ENCODE results near the gene DNPH1. TPM values are rescaled to one million over a fixed set of nuclear protein-coding genes. Genes with fewer than 3 reads are reported as not detected.

DNPH1 gene
- total and polyA plus RNA-seq, 2 experiments from 2014 or later = 29.2 to 50.0 TPM

DNA sequence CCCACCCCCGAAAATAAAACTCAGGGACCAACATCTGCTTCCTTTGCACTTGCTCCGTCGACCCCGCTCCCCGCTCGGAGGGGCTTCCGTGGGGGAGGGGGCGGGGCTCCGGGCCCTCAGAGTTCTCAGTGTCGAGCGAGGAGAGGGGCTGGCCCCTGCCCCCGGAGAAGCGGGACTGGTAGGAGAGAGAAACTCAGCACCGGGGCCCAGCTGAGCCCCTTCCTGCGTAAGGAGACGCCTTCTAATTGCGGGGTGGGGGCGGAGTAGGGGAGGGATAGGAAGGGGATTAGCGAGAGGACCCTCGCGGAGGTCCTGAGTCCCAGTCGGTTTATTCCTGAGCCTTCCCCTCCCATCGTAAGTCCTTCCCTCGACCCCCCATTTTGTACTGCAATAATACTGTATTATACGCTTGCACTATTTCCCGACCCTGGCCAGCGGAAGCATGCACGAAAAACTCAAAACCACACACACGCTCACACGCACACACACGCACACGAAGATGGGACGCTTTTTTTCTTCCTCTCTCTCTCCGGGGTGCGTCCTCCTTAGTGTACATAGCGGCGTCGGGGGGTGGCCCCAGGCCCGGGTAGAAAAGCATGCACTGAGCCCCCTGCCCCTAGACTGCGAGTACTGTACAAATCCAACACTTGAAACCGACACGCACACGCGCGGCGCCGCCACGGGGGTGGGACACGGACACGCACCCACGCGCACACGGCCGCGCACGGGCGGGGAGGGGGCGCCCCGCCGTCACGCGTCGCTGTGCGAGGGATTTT is 46.7 kb upstream of the DNPH1 start:
- peaks cover 25% of the 10 kb centered on the region for H3K4me1 ChIP-seq (ENCODE audit: insufficient read depth)
- TF ChIP-seq ZNF331 (CRISPR knock-in tag; IDR thresholded peaks at IDR 0.05; ENCODE audit: low read depth) (no peak), EZH2phosphoT487 (IDR thresholded peaks at IDR 0.05; ENCODE audit: unreplicated experiment) (no peak), EZH2 (IDR thresholded peaks at IDR 0.05; ENCODE audit: low read depth, unreplicated experiment) (peak; percentile 59), NANOG (IDR thresholded peaks at IDR 0.05; ENCODE audit: borderline replicate concordance) (no peak)
- H3K4me1 Mint-ChIP-seq = peaks cover 36% of the 10 kb centered on the region
- H3K9me2 ChIP-seq (ENCODE audit: insufficient read depth) = no peaks in the 10 kb centered on the region
- H3K4me2 ChIP-seq = peak overlapping the region; percentile 89
- H3K36me3 ChIP-seq (ENCODE audit: insufficient read depth) = no peaks in the 10 kb centered on the region
- H3K27me3 ChIP-seq (ENCODE audit: insufficient read depth) = peaks cover 62% of the 10 kb centered on the region
- no peaks in the 10 kb centered on the region for H3K9me3 Mint-ChIP-seq
- H3K4me3 ChIP-seq = peak overlapping the region; percentile 78
- no peak overlapping the region for H3K27ac ChIP-seq (ENCODE audit: low read depth)
- DNase-seq (ENCODE audit: low spot score) (peak; percentile 55), ATAC-seq (peak; percentile 33)
- peaks cover 44% of the 10 kb centered on the region for H3K27me3 Mint-ChIP-seq (ENCODE audit: insufficient read depth, low read depth, poor library complexity)
- peak overlapping the region; percentile 75 for H3K4me3 Mint-ChIP-seq
- H3F3A ChIP-seq (replicated peaks; ENCODE audit: low read depth) = peaks cover 2% of the 10 kb centered on the region; the same call in 1 of the 2 replicates
- no peaks in the 10 kb centered on the region for H3K79me2 ChIP-seq (replicated peaks; ENCODE audit: insufficient read depth)
- peak overlapping the region; percentile 84 for H2AFZ ChIP-seq
- no peaks in the 10 kb centered on the region for H4K20me1 ChIP-seq (replicated peaks; ENCODE audit: insufficient read depth)
- no peaks in the 10 kb centered on the region for H3K36me3 Mint-ChIP-seq (ENCODE audit: low read depth)
- H3K27ac Mint-ChIP-seq = no peak overlapping the region

DNA sequence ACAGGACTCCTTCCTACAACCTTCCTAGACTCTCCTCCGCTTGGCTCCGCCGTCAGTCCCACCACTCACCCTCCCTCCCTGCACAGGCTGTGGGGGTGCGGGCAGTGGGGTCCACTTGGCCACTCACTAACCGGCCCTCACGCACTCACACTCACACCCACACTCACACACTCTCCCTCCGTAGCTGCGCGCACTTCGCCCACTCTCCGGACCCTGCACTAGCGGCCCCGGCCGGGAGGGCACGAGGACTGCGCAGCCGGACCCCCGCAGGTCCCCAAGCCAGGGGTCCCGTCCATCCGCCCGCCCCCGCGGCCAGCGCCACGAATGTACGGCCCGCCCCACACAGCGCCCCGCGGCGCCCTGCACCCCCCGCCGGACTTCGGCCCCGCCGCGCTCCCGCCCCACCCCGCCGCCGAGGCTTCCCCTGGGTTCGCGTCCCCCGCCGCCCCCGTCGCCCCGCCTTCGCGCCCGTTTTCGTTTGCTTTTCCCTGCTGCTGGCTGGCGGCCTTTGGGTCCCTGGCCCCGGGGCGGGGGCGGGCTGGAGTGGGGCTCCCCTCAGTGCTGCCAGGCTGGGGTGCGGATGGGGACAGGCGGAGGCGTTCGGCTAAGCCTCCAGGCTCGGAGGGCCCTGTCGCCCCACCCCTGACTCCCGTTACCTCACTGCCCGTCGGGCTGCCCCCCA is 45.8 kb upstream of the DNPH1 start:
- DNase-seq (ENCODE audit: low spot score) = peak; percentile 38
- no peak overlapping the region for H3K27ac ChIP-seq (ENCODE audit: low read depth)
- H2AFZ ChIP-seq = peak overlapping the region; percentile 84
- H4K20me1 ChIP-seq (replicated peaks; ENCODE audit: insufficient read depth) = no peaks in the 10 kb centered on the region
- no peaks in the 10 kb centered on the region; the same call in 1 of the 2 replicates for H3F3A ChIP-seq (replicated peaks; ENCODE audit: low read depth)
- ATAC-seq = peak; percentile 6
- H3K4me3 Mint-ChIP-seq = peak overlapping the region; percentile 81
- H3K9me3 Mint-ChIP-seq = no peaks in the 10 kb centered on the region
- TF ChIP-seq EZH2 (IDR thresholded peaks at IDR 0.05; ENCODE audit: low read depth, unreplicated experiment) = peak; percentile 30
- no peak for TF ChIP-seq ZNF114 (CRISPR knock-in tag; IDR thresholded peaks at IDR 0.05)
- no peaks in the 10 kb centered on the region for H3K36me3 Mint-ChIP-seq (ENCODE audit: low read depth)
- no peaks in the 10 kb centered on the region for H3K79me2 ChIP-seq (replicated peaks; ENCODE audit: insufficient read depth)
- no peaks in the 10 kb centered on the region for H3K36me3 ChIP-seq (ENCODE audit: insufficient read depth)
- peaks cover 29% of the 10 kb centered on the region for H3K4me1 ChIP-seq (ENCODE audit: insufficient read depth)
- H3K9me2 ChIP-seq (ENCODE audit: insufficient read depth) = no peaks in the 10 kb centered on the region
- H3K4me3 ChIP-seq = peak overlapping the region; percentile 78
- H3K27me3 Mint-ChIP-seq (ENCODE audit: insufficient read depth, low read depth, poor library complexity) = peaks cover 50% of the 10 kb centered on the region
- peak overlapping the region; percentile 89 for H3K4me2 ChIP-seq
- H3K27ac Mint-ChIP-seq = no peak overlapping the region
- H3K4me1 Mint-ChIP-seq = peaks cover 42% of the 10 kb centered on the region
- peaks cover 71% of the 10 kb centered on the region for H3K27me3 ChIP-seq (ENCODE audit: insufficient read depth)

DNA sequence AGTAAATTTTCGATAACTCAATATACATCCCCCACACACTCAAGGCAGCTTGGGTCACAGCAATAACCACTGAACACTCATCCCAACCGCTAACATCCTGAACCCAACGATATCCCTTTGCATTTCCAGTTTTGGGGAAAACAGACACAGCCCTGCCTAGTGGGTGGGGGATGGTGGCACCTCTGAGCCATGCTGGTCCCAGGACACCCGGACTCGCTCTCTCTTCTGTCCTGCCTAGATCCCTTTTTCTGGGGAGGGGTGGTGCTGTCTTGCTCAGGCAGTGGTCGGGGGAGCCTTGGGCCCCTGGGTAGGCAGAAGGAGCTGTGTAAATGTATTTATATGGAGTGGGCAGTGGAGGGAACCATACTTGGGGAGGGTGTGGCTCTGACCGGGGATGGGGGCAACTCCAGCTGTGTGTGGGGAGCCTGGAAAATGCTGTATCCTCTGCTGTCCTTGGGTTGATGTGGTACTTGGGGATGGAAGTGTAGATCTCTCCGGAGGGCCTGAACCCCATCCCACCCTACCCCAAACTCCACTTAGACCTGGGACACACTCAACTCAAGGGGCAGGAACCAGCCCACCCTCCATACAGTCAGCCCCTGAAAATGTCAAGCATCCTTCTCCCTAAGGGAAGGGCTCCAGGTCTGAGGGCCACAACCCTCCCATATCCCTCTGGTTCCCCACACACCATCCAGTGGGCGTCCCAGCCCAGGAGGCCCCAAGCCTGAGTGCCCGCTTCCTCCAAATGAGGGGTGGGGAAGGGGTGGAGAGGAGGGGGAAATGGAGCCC is 45.0 kb upstream of the DNPH1 start:
- Histone ChIP-seq H3K79me2 (replicated peaks; ENCODE audit: insufficient read depth) (no peaks in the 10 kb centered on the region), H3K4me3 (peak overlapping the region; percentile 78), H3K36me3 (ENCODE audit: insufficient read depth) (no peaks in the 10 kb centered on the region), H4K20me1 (replicated peaks; ENCODE audit: insufficient read depth) (no peaks in the 10 kb centered on the region), H3K4me1 (ENCODE audit: insufficient read depth) (peaks cover 29% of the 10 kb centered on the region), H3K9me2 (ENCODE audit: insufficient read depth) (no peaks in the 10 kb centered on the region), H3K27me3 (ENCODE audit: insufficient read depth) (peaks cover 78% of the 10 kb centered on the region), H3K4me2 (peak overlapping the region; percentile 89), H2AFZ (peak overlapping the region; percentile 72; the same call in 1 of the 2 replicates), H3F3A (replicated peaks; ENCODE audit: low read depth) (no peaks in the 10 kb centered on the region; the same call in 1 of the 2 replicates), H3K27ac (ENCODE audit: low read depth) (no peak overlapping the region)
- H3K9me3 Mint-ChIP-seq = no peaks in the 10 kb centered on the region
- H3K27ac Mint-ChIP-seq = no peak overlapping the region
- H3K27me3 Mint-ChIP-seq (ENCODE audit: insufficient read depth, low read depth, poor library complexity) = peaks cover 55% of the 10 kb centered on the region
- ATAC-seq (no peak), DNase-seq (ENCODE audit: low spot score) (no peak)
- H3K4me3 Mint-ChIP-seq = peak overlapping the region; percentile 81
- H3K36me3 Mint-ChIP-seq (ENCODE audit: low read depth) = no peaks in the 10 kb centered on the region
- peaks cover 44% of the 10 kb centered on the region for H3K4me1 Mint-ChIP-seq
- no peak for TF ChIP-seq EZH2phosphoT487 (IDR thresholded peaks at IDR 0.05; ENCODE audit: unreplicated experiment)
- TF ChIP-seq, protein P1, sequence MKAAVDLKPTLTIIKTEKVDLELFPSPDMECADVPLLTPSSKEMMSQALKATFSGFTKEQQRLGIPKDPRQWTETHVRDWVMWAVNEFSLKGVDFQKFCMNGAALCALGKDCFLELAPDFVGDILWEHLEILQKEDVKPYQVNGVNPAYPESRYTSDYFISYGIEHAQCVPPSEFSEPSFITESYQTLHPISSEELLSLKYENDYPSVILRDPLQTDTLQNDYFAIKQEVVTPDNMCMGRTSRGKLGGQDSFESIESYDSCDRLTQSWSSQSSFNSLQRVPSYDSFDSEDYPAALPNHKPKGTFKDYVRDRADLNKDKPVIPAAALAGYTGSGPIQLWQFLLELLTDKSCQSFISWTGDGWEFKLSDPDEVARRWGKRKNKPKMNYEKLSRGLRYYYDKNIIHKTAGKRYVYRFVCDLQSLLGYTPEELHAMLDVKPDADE (IDR thresholded peaks at IDR 0.05) = no peak
- TF ChIP-seq NANOG (IDR thresholded peaks at IDR 0.05; ENCODE audit: borderline replicate concordance) = no peak
- no peak for TF ChIP-seq ZNF114 (CRISPR knock-in tag; IDR thresholded peaks at IDR 0.05)
- TF ChIP-seq, protein P2, sequence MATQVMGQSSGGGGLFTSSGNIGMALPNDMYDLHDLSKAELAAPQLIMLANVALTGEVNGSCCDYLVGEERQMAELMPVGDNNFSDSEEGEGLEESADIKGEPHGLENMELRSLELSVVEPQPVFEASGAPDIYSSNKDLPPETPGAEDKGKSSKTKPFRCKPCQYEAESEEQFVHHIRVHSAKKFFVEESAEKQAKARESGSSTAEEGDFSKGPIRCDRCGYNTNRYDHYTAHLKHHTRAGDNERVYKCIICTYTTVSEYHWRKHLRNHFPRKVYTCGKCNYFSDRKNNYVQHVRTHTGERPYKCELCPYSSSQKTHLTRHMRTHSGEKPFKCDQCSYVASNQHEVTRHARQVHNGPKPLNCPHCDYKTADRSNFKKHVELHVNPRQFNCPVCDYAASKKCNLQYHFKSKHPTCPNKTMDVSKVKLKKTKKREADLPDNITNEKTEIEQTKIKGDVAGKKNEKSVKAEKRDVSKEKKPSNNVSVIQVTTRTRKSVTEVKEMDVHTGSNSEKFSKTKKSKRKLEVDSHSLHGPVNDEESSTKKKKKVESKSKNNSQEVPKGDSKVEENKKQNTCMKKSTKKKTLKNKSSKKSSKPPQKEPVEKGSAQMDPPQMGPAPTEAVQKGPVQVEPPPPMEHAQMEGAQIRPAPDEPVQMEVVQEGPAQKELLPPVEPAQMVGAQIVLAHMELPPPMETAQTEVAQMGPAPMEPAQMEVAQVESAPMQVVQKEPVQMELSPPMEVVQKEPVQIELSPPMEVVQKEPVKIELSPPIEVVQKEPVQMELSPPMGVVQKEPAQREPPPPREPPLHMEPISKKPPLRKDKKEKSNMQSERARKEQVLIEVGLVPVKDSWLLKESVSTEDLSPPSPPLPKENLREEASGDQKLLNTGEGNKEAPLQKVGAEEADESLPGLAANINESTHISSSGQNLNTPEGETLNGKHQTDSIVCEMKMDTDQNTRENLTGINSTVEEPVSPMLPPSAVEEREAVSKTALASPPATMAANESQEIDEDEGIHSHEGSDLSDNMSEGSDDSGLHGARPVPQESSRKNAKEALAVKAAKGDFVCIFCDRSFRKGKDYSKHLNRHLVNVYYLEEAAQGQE (IDR thresholded peaks at IDR 0.05; ENCODE audit: unreplicated experiment) = no peak
- TF ChIP-seq, protein P3, sequence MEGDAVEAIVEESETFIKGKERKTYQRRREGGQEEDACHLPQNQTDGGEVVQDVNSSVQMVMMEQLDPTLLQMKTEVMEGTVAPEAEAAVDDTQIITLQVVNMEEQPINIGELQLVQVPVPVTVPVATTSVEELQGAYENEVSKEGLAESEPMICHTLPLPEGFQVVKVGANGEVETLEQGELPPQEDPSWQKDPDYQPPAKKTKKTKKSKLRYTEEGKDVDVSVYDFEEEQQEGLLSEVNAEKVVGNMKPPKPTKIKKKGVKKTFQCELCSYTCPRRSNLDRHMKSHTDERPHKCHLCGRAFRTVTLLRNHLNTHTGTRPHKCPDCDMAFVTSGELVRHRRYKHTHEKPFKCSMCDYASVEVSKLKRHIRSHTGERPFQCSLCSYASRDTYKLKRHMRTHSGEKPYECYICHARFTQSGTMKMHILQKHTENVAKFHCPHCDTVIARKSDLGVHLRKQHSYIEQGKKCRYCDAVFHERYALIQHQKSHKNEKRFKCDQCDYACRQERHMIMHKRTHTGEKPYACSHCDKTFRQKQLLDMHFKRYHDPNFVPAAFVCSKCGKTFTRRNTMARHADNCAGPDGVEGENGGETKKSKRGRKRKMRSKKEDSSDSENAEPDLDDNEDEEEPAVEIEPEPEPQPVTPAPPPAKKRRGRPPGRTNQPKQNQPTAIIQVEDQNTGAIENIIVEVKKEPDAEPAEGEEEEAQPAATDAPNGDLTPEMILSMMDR (conservative IDR thresholded peaks at IDR 0.05; ENCODE audit: low read depth in 2 of 2) = no peak
- no peak for TF ChIP-seq JUNB (IDR thresholded peaks at IDR 0.05; ENCODE audit: unreplicated experiment)
